ENCODE data around the gene GALR2.
"Not testable (repeated sequence)": the region's sequence is repeated elsewhere in the genome, so short reads cannot be mapped to it uniquely, and the experiment has no call there.

DNA sequence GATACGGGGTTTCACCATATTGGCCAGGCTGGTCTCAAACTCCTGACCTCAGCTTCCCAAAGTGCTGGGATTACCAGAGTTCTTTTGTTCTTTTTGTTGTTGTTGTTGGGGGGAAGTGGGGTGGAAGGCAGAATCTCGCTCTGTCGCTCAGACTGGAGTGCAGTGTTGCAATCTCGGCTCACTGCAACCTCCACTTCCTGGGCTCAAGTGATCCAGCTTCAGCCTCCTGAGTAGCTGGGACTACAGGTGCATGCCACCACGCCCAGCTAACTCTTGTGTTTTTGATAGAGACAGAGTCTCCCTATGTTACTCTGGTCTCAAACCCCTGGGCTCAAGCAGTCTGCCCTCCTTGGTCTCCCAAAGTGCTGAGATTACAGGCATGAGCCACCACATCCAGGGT, 3.8 kb downstream of the GALR2 start:
- not testable (repeated sequence) for TF ChIP-seq POLR2AphosphoS5, POLR2A (IDR thresholded peaks at IDR 0.05)
